ENCODE data around the gene SPATA20. TPM values are rescaled to one million over a fixed set of nuclear protein-coding genes. Genes with fewer than 3 reads are reported as not detected.

Gene SPATA20
- total RNA-seq, 1 experiment from 2014 or later: 88.7 TPM

DNA sequence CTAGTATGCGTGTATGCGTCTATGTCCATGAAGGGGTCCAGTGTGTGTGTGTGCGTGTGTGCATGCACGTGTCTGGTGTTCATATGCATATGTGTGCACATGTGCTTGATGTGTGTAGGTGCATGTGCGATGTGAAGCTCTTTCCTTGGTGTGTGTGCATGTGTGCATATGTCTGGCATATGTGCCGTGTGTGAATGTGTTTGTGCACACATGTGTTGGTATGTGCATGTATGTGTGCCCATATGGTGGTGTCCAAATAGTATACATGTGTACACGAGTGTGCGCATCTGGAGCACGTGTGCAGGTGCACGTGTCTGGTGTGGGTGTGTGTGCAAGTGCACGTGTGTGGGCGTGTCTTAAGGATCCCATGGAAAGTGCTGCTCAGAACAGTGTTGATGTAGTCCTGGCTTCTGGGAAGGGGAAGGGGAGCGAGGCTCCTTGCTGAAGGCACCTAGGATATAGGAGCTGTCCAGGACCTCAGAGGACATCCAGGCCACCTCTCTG is 30.5 kb downstream of the SPATA20 start:
- no peak for DNase-seq (ENCODE audit: low spot score)

GRCh38 chr17:50578173-50578572 is 31.2 kb downstream of the SPATA20 start:
- no peak for DNase-seq (ENCODE audit: low spot score)

GRCh38 chr17:50579399-50579798 is 32.4 kb downstream of the SPATA20 start:
- no peak for DNase-seq (ENCODE audit: low spot score)

GRCh38 chr17:50580646-50581045 is 33.7 kb downstream of the SPATA20 start:
- no peak for DNase-seq (ENCODE audit: low spot score)

DNA sequence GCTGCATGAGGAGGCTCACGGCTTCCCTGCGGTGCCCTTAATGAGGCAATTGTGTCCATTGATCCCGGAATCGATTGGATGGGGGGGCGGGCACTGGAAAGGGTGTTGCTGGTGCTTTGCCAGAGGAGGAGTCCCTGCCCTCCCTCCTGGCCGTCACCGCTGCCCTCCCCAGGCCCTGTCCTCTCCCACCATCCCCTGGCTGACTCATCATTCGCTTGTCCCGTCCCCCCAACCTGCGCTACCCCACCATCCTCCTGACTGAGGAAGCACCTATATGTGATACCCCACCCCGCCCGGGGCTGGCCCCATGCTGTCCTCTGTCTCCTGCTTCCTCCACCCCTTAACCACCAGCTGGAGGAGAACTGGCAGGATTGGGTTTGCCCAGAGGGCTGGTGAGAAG is 34.3 kb downstream of the SPATA20 start:
- DNase-seq (ENCODE audit: low spot score): no peak

GRCh38 chr17:50582741-50583140 is 35.8 kb downstream of the SPATA20 start:
- no peak for DNase-seq (ENCODE audit: low spot score)

DNA sequence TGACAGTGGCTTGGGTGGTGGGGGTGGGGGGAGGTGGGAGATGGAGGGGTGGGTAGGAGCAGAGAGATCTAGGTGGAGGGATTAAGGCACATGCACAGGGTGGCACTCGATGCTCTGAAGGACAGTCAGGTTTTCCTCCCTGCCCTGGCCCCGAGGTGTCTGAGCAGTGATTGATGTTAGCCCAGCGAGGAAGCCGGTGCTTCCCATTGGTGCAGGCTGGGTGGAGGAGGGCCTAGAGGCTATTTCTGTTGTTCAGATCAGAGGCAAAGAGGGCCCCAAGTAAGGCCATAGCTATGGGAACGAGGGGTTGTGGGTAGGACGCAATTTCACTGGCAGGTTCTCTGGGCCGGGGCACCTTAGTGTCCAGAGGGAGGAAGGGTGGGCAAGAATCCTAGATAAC is 36.7 kb downstream of the SPATA20 start:
- DNase-seq (ENCODE audit: low spot score): no peak

DNA sequence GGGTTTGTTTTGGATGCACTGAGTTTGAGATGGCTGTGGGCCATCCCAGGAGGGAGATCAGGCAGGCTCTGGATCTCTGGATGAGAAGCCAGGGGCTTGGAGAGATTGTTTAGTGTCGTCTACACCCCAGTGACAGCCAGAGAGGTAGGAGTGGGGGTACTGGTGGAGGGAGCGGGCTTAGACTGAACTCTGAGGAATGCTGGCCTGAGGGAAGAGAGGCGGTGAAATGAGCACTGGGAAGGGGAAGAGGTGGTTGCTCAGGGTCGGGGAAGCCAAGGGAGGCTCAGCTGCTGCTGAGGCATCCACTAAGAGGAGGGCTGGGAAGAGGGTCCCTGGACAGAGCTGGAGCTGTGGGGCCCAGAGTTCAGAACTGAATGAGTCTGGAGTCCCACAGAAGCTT is 37.1 kb downstream of the SPATA20 start:
- DNase-seq (ENCODE audit: low spot score): no peak

DNA sequence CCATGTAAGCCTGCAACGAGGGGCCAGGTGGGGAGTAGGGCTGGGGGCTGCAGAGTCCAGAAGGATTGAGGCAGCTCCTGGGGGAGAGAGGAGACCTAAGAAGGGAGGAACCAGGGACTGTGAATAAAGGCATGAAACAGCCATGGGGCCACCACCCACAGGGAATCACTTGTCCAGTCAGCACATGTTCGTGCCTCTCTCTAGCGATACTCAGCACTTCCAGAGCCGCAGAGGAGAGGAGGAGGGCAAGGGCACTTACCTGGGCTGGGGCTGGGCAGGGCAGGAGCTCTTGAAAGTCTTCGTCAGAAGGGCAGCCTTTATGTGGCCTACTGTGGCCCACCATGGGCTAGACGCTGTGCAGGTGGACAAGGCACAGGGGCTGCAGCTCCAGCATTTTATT is 37.8 kb downstream of the SPATA20 start:
- no peak for DNase-seq (ENCODE audit: low spot score)

DNA sequence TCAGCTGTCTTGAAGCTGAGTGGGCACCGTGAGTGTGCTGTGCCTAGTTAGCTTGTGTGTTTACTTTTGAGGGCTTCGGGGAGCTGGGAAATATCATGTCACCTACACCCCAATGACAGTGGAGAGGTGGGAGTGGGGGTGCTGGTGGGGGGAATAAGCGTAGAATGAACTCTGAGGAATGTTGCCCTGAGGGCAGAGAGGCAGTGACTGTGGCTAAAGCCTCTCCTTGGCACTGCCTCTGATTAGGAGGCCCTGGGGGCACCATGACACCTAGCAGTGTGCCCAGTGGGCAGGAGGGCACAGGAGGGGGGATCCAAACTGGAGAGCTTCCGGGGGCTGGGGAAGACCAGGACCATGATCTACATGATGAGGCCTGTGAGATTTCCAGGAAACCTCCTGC is 38.4 kb downstream of the SPATA20 start:
- no peak for DNase-seq (ENCODE audit: low spot score)

DNA sequence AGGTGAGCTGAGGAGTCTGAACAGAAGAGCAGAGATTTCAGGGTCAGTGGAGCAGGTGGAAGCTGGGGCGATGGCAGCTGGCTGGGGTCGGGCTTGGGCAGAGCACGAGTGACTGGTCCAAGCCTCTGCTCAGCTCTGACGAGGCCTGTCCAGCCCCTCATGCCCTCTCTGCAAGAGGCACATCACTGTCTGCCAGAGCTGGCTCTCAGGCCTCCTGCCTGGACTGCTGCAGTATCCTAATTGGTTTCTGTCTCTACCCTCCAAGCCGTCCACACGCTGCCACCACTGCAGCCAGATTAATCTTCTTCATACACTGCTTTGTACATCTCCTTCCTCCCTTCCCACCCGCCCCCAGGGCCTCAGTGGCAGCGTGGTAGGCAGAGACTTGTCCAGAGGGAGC is 38.9 kb downstream of the SPATA20 start:
- DNase-seq (ENCODE audit: low spot score): no peak

- no peak for DNase-seq (ENCODE audit: low spot score)
Measured at GRCh38 chr17:50586421-50587247, 39.7 kb downstream of the SPATA20 start.

- no peak for DNase-seq (ENCODE audit: low spot score)
Measured at GRCh38 chr17:50587571-50587970, 40.6 kb downstream of the SPATA20 start.

- DNase-seq (ENCODE audit: low spot score): no peak
Measured at GRCh38 chr17:50588391-50589049, 41.5 kb downstream of the SPATA20 start.

DNA sequence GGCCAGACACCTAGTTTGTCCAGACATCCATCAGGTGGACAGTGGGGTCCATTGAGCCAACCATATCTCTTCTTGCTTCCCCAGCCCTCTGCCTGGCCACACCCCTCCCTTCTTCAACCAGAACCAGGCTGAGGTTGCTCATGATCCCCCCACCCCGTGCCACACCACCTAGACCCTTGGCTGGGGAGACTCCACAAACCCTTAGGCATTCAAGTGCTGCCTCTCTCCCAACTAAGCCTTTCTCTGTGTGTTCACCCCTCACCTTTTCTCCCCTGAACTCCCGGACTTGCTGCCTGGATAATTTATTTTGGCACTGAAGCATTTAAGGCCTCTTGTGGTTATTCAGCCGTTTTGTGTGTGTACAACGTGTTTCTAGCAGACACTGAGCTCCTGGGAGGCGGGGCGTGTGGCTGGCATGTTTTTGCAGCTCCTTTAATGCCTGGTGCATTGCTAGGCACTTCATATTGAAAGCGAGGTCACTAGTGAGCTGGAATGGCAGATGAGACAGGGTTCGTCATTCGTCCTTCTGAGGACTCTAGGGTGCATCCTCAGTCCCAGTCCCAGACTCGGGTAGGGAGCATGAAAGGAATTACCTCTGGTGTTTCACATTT is 42.2 kb downstream of the SPATA20 start:
- DNase-seq (ENCODE audit: low spot score): no peak

- DNase-seq (ENCODE audit: low spot score): no peak
Measured at GRCh38 chr17:50590946-50591737, 44.2 kb downstream of the SPATA20 start.

DNA sequence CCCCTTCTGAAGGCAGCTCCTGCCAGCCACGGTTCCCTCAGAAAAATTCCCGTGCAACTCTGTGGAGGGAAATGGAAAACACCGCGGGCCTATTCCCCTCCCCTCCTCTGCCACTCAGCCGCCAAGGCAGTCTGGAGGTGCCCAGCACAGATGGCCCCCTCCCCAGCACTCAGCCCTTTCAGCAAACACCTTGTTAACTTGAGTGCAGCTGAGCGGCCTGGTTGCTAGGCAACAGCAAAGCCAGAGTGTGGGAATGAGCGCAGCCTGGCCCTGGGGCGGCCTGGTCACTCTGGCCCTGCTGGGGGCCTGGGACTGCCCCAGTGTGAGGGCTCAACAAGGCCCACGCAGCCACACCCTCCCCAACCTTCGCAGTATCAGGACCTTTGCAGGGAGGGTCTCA is 46.3 kb downstream of the SPATA20 start:
- no peak for DNase-seq (ENCODE audit: low spot score)

DNA sequence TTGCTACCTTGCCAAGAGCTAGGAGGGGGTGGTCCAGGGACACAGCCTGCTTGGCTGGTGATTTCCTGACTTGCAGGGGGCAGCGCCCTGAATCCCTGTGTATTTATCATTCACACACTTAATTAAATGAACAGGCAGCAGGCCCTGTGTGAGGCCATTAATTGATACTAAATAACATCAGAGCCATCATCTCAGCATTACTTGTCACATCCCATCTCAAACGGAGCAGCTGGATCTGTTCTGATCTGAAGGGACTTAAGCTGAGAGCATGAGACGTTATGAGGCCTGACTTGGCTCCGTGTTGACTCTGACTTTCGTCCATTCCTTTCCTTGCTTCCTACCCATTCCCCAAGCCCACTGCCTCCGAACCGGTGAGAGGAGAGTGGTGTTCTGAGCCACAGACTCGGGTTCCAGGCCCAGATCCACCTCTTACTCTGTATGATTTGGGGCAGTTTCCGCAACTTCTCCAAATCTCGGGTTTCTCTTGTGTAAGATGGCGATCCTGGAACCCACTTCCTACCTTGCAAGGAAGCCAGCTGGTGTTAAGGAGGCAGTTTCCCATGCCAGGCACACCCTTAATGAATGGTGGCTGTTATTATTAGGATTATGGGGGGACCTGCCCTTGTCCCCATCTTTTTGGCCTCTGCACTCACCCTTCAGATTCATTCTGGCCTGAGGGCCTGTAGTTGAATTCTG is 47.3 kb downstream of the SPATA20 start:
- no peak for DNase-seq (ENCODE audit: low spot score)

GRCh38 chr17:50594892-50595291 is 47.9 kb downstream of the SPATA20 start:
- DNase-seq (ENCODE audit: low spot score): no peak

DNA sequence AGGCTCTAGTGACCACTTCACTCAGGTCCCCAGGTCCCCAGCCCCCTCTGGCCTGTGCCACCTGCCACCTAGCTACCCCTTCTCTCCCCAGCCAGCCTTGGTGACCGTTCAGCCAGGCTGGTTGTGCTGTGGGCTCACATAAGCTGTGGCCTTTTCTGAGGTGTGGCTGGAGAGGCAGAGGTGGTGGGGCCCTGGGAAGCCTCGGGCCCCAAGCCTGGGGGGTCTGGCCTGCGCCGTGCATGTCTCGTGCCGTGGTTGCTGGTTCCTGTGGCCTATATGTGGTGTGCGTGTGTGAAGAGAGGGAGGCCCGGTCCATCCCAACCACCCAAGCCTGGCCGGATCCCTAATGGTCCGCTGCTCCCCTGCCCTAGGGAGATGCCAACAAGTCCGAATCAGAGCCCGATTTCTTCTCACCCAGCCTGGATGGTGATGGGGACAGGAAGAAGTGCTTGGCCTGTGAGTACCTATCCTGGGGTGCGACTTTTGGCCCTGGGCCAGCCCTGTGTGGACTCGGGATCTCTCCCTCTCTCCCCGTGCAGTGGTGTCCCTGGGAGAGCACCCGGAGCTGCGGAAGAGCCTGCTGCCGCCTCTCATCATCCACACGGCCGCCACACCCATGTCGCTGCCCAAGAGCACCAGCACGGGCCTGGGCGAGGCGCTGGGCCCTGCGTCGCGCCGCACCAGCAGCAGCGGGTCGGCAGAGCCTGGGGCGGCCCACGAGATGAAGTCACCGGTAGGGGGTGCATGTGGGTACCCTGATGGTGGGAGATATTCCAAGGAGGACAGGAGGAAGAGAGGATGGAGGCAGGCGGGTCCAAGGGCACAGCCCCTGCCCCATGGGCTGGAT is 49.4 kb downstream of the SPATA20 start:
- no peak for DNase-seq (ENCODE audit: low spot score)
